ENCODE measurements around the gene CD276. TPM values are rescaled to one million over a fixed set of nuclear protein-coding genes. Genes with fewer than 3 reads are reported as not detected.

CD276 gene
- total RNA-seq, 4 donors from 2014 or later, result 11.5 to 85.7 (median 30.0) TPM

GRCh38 chr15:73650416-73651126 lies 33.6 kb upstream of the CD276 start:
- Histone ChIP-seq H3K27me3 (no peaks in the 10 kb centered on the region), H3K27ac (no peak overlapping the region), H3K4me1 (no peaks in the 10 kb centered on the region), H3K9me3 (no peaks in the 10 kb centered on the region), H3K36me3 (no peaks in the 10 kb centered on the region), H3K4me3 (no peak overlapping the region)
- DNase-seq, result no peak
- intact Hi-C loops (cut with DNase I; ENCODE audit: low total_unique reads), result no loop called here
- no peak for TF ChIP-seq CTCF (IDR thresholded peaks at IDR 0.05)
- TF ChIP-seq POLR2A (IDR thresholded peaks at IDR 0.05), result no peak

- H3K27ac ChIP-seq, result no peak overlapping the region
- intact Hi-C loops (cut with DNase I; ENCODE audit: low total_unique reads), result no loop called here
- H3K4me1 ChIP-seq, result no peaks in the 10 kb centered on the region
- no peaks in the 10 kb centered on the region for H3K36me3 ChIP-seq
- H3K27me3 ChIP-seq, result no peaks in the 10 kb centered on the region
- H3K4me3 ChIP-seq, result no peak overlapping the region
- TF ChIP-seq CTCF (IDR thresholded peaks at IDR 0.05) (no peak), POLR2A (IDR thresholded peaks at IDR 0.05) (no peak)
- no peak for DNase-seq
- no peaks in the 10 kb centered on the region for H3K9me3 ChIP-seq
These were observed 29.5 kb upstream of the CD276 start for GRCh38 chr15:73654659-73655058.

- Histone ChIP-seq H3K27me3 (no peaks in the 10 kb centered on the region), H3K27ac (no peak overlapping the region), H3K4me3 (no peak overlapping the region), H3K4me1 (no peaks in the 10 kb centered on the region), H3K9me3 (no peaks in the 10 kb centered on the region), H3K36me3 (no peaks in the 10 kb centered on the region)
- intact Hi-C loops (cut with DNase I; ENCODE audit: low total_unique reads), result no loop called here
- TF ChIP-seq CTCF (IDR thresholded peaks at IDR 0.05) (no peak), POLR2A (IDR thresholded peaks at IDR 0.05) (no peak)
- DNase-seq, result no peak
These were observed 28.5 kb upstream of the CD276 start for GRCh38 chr15:73655724-73656123.

GRCh38 chr15:73658645-73659044 lies 25.5 kb upstream of the CD276 start:
- DNase-seq, result no peak
- Histone ChIP-seq H3K27me3 (no peaks in the 10 kb centered on the region), H3K9me3 (no peaks in the 10 kb centered on the region), H3K36me3 (no peaks in the 10 kb centered on the region), H3K27ac (no peak overlapping the region), H3K4me3 (no peak overlapping the region), H3K4me1 (no peaks in the 10 kb centered on the region)
- TF ChIP-seq CTCF (IDR thresholded peaks at IDR 0.05) (no peak), POLR2A (IDR thresholded peaks at IDR 0.05) (no peak)
- intact Hi-C loops (cut with DNase I; ENCODE audit: low total_unique reads), result no loop called here

GRCh38 chr15:73660455-73660854 lies 23.7 kb upstream of the CD276 start:
- DNase-seq, result no peak
- H3K36me3 ChIP-seq, result no peaks in the 10 kb centered on the region
- no peaks in the 10 kb centered on the region for H3K9me3 ChIP-seq
- H3K27me3 ChIP-seq, result no peaks in the 10 kb centered on the region
- no peaks in the 10 kb centered on the region for H3K4me1 ChIP-seq
- intact Hi-C loops (cut with DNase I; ENCODE audit: low total_unique reads), result no loop called here
- no peak overlapping the region for H3K4me3 ChIP-seq
- H3K27ac ChIP-seq, result no peak overlapping the region
- TF ChIP-seq POLR2A (IDR thresholded peaks at IDR 0.05) (no peak), CTCF (IDR thresholded peaks at IDR 0.05) (no peak)
